Transverse colon (tissue), 4 donors: Measurements from ENCODE around the gene OR52J3.

ENCODE experiments used
- EP300 ChIP-seq: sonication (generic); formaldehyde crosslinking; IDR thresholded peaks from one replicate; pipeline ENCODE4 v1.6.1; 2017; ENCODE audit warnings: antibody characterized with exemption, low read depth
- POLR2A ChIP-seq: fragments of 450-650 bp; IDR thresholded peaks from one replicate; pipeline ENCODE4 v1.6.1; 2016; ENCODE audit warnings: antibody characterized with exemption, mild to moderate bottlenecking, moderate library complexity
- POLR2AphosphoS5 ChIP-seq, 3 donors: sonication (generic); formaldehyde crosslinking; IDR thresholded peaks; one replicate each; pipeline ENCODE4 v1.6.1; 2016; ENCODE audit warnings: antibody characterized with exemption in 3 of 3
- TF ChIP-seq, protein P1 (sequence below), 5 experiments: fragments of 200-600 bp in 3 of 5; fragments of 450-650 bp in 2 of 5; sonication (generic) in 3 of 5; IDR thresholded peaks; 1 replicate in 2 of 5; 2 replicates in 3 of 5; pipeline ENCODE4 v1.5.1; 2016 to 2017; ENCODE audit warnings: antibody characterized with exemption in 5 of 5, inconsistent platforms in 3 of 5, mild to moderate bottlenecking in 2 of 5, moderate library complexity in 1 of 5

DNA sequence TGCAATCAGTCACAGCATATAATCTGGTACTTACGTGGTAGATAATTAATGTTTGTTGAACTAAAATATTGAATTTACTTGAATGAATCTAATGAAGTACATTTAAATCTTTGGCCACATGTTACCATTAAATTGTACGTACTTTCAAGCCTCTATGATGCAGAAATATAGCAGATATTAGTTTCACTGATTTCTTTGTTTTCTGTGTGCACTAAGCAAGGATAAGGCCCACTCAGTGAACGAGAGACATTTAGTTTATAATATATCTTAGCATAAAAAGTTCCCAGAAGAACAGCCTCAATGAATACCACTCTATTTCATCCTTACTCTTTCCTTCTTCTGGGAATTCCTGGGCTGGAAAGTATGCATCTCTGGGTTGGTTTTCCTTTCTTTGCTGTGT lies 22.9 kb downstream of the OR52J3 start, which contains the start of gene OR52E1:
- TF ChIP-seq, protein P1, sequence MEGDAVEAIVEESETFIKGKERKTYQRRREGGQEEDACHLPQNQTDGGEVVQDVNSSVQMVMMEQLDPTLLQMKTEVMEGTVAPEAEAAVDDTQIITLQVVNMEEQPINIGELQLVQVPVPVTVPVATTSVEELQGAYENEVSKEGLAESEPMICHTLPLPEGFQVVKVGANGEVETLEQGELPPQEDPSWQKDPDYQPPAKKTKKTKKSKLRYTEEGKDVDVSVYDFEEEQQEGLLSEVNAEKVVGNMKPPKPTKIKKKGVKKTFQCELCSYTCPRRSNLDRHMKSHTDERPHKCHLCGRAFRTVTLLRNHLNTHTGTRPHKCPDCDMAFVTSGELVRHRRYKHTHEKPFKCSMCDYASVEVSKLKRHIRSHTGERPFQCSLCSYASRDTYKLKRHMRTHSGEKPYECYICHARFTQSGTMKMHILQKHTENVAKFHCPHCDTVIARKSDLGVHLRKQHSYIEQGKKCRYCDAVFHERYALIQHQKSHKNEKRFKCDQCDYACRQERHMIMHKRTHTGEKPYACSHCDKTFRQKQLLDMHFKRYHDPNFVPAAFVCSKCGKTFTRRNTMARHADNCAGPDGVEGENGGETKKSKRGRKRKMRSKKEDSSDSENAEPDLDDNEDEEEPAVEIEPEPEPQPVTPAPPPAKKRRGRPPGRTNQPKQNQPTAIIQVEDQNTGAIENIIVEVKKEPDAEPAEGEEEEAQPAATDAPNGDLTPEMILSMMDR (IDR thresholded peaks at IDR 0.05), result no peak
- TF ChIP-seq EP300 (no peak), POLR2AphosphoS5 (IDR thresholded peaks at IDR 0.05) (no peak), POLR2A (no peak)
